ENCODE measurements around the gene PRDM10. TPM values are rescaled to one million over a fixed set of nuclear protein-coding genes. Genes with fewer than 3 reads are reported as not detected.

The PRDM10 gene
- polyA plus RNA-seq, 1 donor from 2014 or later = 13.7 TPM

GRCh38 chr11:129938764-129939163 lies 63.9 kb downstream of the PRDM10 start:
- Histone ChIP-seq H3K9ac (ENCODE audit: low read length) (no peak overlapping the region), H3K9me2 (ENCODE audit: insufficient read depth, low read length) (no peaks in the 10 kb centered on the region), H4K20me1 (ENCODE audit: insufficient read depth) (no peaks in the 10 kb centered on the region), H3K79me2 (replicated peaks; ENCODE audit: insufficient read depth, low read length) (no peaks in the 10 kb centered on the region), H3F3A (ENCODE audit: insufficient read depth, low read length, poor library complexity, severe bottlenecking) (no peaks in the 10 kb centered on the region), H3K4me2 (ENCODE audit: low read length) (no peak overlapping the region), H3K27me3 (ENCODE audit: insufficient read depth, low read depth, low read length) (no peaks in the 10 kb centered on the region), H3K9me3 (ENCODE audit: low read length) (no peaks in the 10 kb centered on the region), H3K27ac (ENCODE audit: low read length) (no peak overlapping the region), H3K4me3 (ENCODE audit: low read length) (no peak overlapping the region), H3K36me3 (ENCODE audit: insufficient read depth, low read length) (peaks cover 6% of the 10 kb centered on the region), H2AFZ (ENCODE audit: low read depth, low read length) (no peak overlapping the region)
- no peak for TF ChIP-seq SMC3 (conservative IDR thresholded peaks at IDR 0.05; ENCODE audit: poor library complexity)
- no peak for TF ChIP-seq MXI1 (conservative IDR thresholded peaks at IDR 0.05; ENCODE audit: poor library complexity, severe bottlenecking)
- no peak for TF ChIP-seq EP300 (conservative IDR thresholded peaks at IDR 0.05; ENCODE audit: poor library complexity, severe bottlenecking)
- no peak for TF ChIP-seq REST (IDR thresholded peaks at IDR 0.05; ENCODE audit: borderline replicate concordance)
- no peak for TF ChIP-seq POLR2AphosphoS5 (IDR thresholded peaks at IDR 0.05)
- no peak for TF ChIP-seq CTCF (IDR thresholded peaks at IDR 0.05; ENCODE audit: poor library complexity, severe bottlenecking)
- TF ChIP-seq RAD21 (conservative IDR thresholded peaks at IDR 0.05) = no peak
- no peak for TF ChIP-seq TAF1 (IDR thresholded peaks at IDR 0.05; ENCODE audit: low read depth)

- H3K27me3 ChIP-seq (ENCODE audit: insufficient read depth, low read depth, low read length) = no peaks in the 10 kb centered on the region
- H3K36me3 ChIP-seq (ENCODE audit: insufficient read depth, low read length) = peaks cover 7% of the 10 kb centered on the region
- no peaks in the 10 kb centered on the region for H3K9me3 ChIP-seq (ENCODE audit: low read length)
- no peaks in the 10 kb centered on the region for H3K9me2 ChIP-seq (ENCODE audit: insufficient read depth, low read length)
- H3K9ac ChIP-seq (ENCODE audit: low read length) = no peak overlapping the region
- TF ChIP-seq POLR2AphosphoS5 (IDR thresholded peaks at IDR 0.05) = no peak
- no peak for TF ChIP-seq SMC3 (conservative IDR thresholded peaks at IDR 0.05; ENCODE audit: poor library complexity)
- no peak for TF ChIP-seq EP300 (conservative IDR thresholded peaks at IDR 0.05; ENCODE audit: poor library complexity, severe bottlenecking)
- no peak for TF ChIP-seq MXI1 (conservative IDR thresholded peaks at IDR 0.05; ENCODE audit: poor library complexity, severe bottlenecking)
- no peak for TF ChIP-seq CTCF (IDR thresholded peaks at IDR 0.05; ENCODE audit: poor library complexity, severe bottlenecking)
- no peak for TF ChIP-seq REST (IDR thresholded peaks at IDR 0.05; ENCODE audit: borderline replicate concordance)
- TF ChIP-seq RAD21 (conservative IDR thresholded peaks at IDR 0.05) = no peak
- TF ChIP-seq EZH2 (IDR thresholded peaks at IDR 0.05; ENCODE audit: borderline replicate concordance, insufficient read depth, low read length, poor library complexity, severe bottlenecking) = no peak
- no peak for TF ChIP-seq TAF1 (IDR thresholded peaks at IDR 0.05; ENCODE audit: low read depth)
- H3K4me2 ChIP-seq (ENCODE audit: low read length) = no peak overlapping the region
- no peaks in the 10 kb centered on the region for H3K79me2 ChIP-seq (replicated peaks; ENCODE audit: insufficient read depth, low read length)
- H4K20me1 ChIP-seq (ENCODE audit: insufficient read depth) = no peaks in the 10 kb centered on the region
- no peaks in the 10 kb centered on the region for H3F3A ChIP-seq (ENCODE audit: insufficient read depth, low read length, poor library complexity, severe bottlenecking)
- H3K27ac ChIP-seq (ENCODE audit: low read length) = no peak overlapping the region
- H2AFZ ChIP-seq (ENCODE audit: low read depth, low read length) = no peak overlapping the region
- no peak overlapping the region for H3K4me3 ChIP-seq (ENCODE audit: low read length)
These were observed 64.9 kb downstream of the PRDM10 start for GRCh38 chr11:129937592-129938238.
